GM18498 (cell line): ENCODE data around the gene CACNA1A.

ENCODE experiments used
- ATAC-seq: cut with Tn5 transposase; IDR thresholded peaks from one replicate; pipeline ENCODE4 v1.9.1; 2021; ENCODE audit warnings: mild to moderate bottlenecking, moderate library complexity; ENCODE audit not compliant: unreplicated experiment

Gene CACNA1A

DNA sequence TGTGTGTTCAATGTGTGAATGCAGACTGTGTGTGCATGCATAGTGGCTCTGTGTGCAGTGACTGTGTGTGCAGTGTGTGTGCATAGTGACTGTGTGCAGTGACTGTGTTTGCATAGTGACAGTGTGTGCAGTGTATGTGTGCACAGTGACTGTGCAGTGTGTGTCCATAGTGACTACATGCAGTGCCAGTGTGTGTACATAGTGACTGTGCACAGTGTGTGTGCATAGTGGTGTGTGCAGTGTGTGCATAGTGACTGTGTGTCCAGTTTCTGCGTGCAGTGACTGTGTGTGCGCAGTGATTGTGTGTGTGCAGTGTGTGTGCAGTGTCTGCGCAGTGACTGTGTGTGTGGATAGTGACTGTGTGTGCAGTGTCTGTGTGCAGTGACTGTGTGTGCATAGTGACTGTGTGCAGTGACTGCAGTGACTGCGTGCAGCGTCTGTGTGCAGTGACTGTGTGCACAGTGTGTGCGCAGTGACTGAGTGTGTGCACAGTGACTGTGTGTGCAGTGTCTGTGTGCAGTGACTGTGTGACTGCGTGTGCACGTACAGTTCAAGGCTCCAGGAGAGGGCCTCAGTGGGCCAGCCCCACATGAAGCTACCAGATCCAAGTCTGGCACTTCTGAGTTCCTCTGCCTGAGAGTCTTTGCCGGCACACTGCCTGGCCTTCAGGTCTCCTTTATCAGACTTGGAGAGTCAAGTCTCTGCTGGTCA lies 265.8 kb downstream of the CACNA1A start:
- no peak for ATAC-seq

DNA sequence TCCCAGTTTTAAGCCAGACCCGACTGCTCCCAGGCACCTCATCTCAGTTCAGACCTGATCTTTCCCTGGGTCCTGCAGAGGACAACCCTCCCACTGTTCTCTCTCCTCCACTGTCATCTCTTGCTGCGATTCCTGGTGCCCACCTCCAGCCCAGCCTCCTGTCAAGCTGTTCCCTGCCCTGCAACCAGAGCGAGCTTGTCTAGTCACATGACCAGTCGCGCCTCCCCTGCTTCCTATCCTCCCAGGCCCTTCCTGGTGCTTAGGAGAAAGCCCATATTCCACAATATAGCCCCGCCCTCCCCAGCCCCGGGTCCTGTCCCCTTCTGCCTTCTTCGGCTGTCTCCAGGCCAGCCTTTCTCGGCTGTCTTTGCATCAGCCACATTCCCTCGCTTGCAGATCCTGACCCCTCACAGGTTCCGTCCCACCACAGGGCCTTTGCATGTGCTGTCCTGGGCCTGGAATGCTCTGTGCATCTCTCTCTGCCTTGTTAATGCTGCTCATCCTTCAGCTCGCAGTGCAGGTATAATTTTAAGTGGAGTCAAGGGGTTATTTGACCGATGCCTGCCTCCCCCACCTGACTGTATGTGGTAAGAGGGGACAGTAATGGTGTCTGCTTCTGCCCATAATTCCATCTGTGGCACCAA lies 267.3 kb downstream of the CACNA1A start:
- ATAC-seq, result no peak

DNA sequence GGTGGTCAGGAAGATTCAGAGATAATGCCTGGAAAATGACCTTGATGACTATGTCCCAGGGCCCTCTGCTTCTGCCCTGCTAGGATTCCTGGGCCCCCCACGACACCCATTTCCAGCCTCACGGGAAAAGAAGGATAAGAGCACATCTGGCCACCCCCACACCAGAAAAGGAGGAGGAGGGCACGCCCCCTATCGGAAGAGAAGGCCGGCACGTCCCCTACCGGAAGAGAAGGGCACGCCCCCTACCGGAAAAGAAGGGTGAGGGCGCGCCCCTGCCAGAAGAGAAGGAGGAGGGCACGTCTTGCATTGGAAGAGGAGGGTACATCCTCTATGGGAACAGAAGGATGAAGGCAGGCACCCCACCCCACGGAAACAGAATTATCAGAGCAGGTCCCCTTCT lies 271.8 kb downstream of the CACNA1A start:
- no peak for ATAC-seq

DNA sequence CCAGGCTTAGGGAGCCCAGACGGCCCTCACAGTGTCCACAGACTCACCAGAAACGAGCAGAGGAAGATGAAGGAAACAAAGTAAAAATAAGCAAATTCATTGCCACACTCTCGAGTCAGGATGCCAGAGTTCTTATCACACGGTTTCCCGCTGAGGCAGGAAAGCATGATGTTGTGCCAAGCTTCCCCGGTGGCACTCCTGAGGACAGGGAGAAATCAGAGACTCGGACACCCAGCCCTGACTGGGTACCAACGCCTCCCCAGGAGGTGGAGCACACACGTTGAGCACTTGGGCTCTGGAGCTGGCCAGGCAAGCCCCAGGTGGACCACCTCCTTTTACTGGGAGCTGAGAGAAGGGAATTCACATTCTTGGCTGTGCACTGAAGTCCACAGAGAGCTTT lies 274.6 kb downstream of the CACNA1A start:
- ATAC-seq, result no peak

DNA sequence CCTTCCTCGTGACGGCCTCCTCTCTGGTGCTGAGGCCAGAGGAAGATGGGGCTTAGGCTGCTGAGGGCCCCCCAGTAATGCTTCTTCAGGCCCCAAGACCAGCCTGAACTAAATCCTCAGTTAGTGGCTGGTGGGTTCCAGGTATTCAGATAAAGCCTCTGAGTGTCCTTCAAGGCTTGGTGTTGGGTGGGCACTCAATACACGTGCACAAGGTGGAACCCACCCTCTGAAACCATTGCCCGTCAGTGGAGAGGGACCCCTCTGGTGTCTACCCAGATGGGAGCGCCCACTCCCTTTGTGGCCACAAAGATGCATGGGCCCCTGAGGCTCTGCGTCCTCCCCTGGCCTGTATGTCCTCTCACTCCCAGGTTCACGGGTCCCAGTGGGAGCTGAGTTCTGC lies 277.0 kb downstream of the CACNA1A start:
- no peak for ATAC-seq

DNA sequence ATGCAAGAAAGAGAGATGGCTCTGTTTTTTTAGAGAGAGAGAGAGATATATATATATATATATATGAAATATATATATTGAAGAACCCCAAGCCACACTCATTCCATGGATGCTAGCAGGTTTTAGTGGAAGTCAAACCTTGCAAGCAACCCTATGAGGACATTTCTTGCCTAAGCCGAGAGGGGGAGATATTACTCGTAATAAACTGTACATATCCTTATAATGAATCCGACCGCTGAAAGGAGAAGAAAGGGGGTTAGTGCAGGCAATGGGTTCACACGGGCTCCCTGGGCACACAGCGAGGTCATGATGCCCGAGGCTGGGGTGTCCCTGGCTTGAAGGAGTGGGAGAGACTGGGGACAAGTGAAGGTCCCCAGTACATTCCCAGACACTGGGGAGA lies 277.7 kb downstream of the CACNA1A start:
- ATAC-seq, result no peak

DNA sequence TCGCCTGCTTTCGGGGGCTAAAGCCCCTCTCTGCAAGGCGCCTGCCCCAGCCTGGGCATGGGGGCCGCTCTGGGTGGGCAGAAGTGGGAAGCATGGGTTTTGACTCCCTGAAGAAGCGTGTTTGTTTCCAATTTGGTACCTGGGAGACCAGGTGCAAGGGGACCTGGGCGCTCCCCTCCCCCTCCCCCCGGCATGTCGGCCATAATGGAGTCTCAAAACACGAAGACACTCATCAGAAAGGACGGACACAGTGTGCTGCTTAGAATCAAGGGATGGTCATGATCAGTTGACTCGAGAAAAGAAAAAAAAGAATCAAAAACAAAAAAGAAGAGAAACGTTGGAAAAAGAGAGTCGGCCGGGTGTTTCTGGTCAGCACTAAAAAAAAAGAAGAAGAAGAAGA lies 279.3 kb downstream of the CACNA1A start:
- no peak for ATAC-seq

DNA sequence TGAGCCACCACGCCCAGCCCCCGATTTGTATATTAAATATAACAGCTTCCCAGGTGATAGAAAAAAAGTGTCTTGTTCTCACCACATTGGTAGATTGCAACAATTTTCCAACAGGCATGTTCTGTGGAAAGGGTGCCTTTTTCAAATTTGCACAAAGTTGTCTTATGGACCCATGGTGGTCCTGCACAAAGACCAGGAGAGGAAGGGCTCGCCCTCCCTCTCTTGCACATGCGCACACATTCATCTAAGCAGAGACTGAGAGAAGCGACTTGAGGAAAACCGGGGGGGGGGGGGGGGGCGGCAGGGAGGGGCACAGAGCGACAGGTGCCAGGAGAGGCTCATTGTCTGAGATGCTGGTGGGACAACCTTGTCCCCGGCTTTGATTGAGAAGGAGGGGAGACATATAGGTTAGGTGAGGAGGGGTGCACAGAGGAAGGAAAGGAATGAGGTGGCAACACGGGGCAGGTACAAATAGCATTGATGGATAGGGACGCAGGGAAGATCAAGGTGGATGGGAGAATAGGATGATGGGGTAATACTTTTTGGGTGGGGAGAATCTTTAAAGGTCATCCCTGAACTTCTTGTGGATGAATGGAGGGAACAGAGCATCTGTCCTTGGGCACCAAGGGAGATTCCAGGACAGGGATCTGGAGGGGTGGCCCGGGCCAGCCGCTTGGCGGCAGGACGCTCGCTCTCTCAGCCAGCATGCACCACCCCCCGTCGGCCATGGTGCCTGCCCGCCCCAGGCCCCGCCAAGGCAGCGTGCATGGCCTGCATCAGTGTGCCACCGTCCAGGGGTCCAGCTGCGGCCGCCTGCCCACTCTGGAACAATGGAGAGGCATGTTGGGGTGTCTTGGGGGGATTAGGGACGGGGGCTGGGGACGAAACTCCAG lies 280.1 kb downstream of the CACNA1A start:
- ATAC-seq, result no peak

DNA sequence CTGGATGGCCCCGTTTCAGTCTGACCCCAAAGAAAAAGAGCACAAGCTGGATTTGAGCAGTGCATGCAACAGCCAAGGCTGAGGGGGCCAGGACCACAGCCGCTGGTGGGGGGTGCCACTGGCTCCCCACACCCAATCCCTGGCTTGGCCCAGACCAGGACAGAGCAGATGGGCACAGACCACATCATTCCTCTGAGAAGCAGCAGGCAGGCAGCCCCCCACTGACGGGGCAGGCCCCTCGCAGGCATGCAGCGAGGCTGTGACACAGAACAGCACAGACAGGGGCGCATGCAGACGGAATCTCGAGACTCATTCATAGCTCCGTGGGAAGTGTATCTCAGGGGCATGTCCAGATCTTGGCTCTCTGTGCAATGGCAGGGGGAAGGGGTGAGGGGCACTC lies 281.2 kb downstream of the CACNA1A start:
- ATAC-seq, result no peak

DNA sequence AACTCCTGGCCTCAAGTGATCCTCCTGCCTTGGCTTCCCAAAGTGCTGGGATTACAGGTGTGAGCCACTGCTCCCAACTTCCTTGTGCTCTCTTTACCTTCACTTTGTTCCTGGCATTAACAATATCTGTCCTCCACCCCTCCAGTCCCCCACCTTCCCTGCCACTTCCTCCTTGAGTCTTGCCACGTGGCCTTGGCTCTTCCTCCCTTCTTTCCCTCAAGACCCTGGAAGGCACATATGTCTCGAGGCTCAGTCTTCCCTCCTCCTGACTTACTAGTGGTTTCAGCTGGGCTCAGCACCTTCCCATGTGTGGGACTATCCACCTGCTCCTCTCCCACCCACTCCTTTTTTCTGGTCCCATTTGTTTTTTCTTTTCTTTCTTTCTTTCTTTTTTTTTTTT lies 285.4 kb downstream of the CACNA1A start:
- ATAC-seq, result no peak

DNA sequence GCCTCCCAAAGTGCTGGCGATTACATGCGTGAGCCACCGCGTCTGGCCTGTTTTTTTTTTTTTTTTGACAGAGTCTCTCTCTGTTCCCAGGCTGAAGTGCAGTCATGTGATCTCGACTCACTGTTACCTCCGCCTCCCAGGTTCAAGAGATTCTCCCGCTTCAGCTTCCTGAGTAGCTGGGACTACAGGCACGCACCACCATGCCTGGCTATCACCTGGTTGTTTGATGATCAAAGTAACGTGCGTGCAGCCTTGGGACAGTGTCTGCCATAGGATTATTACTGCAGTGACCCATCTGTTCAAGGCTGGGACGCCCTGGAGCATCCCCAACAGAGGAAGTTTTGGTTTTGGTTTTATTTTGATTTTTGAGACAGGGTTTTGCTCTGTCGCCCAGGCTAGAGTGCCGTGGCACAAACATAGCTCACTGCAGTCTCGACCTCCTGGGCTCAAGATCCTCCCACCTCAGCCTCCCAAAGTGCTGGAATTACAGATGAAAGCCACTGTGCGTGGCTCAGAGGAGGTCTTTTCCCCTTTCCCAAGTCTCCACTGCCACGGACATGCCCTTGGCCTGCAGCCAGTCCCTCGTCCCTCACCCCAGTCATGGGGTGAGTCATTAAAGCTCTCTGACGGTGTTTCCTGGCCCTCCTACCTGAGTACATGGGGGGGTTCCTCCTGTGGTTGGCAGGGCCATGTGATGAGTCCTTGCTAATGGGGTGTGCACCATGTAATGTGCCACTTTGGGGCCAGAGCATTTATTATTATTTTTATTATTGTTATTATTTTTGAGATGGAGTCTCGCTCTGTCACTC lies 290.5 kb downstream of the CACNA1A start:
- ATAC-seq, result no peak

DNA sequence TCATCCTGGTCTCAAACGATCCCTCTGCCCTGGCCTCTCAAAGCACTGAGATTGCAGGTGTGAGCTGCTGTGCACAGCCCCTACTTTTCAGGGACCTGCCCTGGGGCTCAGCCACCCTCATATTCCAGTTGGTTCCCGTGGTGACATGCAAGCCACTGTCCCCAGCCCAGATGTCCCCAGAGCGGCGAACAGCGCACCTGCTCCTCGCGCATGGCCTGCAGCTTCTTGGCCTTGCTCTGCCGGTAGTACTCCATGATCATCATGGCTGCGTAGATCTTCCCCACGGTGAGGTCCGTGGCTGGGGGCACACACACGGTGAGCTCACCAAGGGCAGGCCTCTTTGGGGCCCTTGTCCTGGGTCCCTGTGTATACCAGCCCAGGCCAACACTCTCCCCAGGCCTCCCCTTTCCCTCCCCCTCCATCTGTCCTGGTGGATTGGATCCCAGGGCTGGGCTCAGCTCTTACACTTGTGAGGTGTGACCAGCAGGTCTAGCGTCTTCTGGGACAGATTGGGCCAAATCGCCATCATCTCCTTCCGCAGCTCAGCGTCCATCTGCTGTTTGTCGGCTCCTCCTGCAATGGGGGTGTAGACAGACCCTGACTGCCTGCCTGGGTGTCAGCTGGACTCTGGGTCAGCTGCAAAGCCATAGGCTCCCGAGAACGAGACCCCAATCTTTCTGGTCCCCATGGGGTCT lies 292.1 kb downstream of the CACNA1A start:
- ATAC-seq, result no peak

DNA sequence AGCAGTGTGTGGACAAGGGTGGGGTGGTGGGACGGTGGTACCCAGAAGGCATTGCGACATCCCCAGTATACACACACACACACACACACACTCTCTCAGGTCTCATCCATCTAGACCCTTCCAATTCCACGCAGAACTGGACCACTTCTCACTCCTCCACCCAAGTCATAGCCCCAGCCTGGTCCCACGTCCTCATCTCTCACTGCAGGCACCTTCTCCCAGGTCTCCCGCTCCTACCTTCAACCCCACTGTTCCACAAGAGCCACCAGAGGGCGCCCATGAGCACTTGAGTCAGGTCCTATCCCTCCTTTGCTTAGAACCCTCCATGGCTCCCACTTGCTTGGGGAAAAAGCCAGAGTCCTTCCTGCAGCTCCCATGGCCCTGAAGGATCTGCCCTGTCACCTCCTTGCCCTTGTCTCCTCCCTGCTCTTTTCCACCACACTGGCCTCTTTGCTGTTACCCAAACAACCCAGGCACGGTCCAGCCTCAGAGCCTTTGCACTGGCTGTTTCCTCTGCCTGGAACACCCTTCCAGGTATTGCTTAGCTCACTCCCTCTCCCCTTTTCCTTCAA lies 293.4 kb downstream of the CACNA1A start:
- ATAC-seq, result no peak

DNA sequence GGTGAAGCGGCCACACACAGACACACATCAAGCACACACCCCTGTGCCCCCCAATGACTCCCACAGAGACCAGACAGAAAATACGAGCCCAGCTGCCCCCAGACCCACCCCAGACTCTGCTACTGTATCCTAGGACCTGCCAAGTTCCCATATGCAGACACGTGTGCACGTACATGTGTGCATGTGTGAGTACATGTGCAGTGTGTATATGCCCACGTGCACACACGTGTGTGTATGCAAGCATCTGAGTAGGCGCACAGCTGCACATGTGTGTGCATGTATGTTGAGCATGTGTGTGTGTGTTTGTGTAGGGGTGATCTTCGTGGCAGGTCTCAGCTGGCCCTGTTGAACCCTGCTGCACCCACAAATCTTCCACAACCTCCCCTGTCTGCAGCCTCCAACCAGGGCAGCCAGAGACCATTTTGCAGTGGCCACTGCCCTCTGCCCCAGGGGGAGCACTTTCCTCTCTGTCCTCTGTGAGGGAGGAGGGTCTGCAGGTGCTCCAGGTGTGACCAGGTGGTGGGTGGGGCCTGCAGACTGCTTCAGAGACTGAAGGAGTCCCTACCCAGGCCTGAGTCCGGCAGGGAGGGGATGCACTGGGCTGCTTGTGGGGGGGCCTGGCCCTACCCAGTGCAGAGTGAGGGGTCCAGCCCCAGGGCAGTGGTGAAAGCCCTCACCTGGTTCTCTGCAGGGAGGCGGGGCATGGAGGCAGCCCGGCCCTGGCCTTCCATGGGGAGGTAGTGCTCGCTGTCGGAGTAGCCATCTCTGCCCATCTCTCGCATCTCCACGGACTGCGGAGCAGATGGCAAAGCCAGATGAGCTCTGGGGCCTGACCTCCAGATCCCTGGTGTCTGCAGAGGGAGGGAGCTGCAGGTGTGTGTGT lies 294.6 kb downstream of the CACNA1A start:
- no peak for ATAC-seq

DNA sequence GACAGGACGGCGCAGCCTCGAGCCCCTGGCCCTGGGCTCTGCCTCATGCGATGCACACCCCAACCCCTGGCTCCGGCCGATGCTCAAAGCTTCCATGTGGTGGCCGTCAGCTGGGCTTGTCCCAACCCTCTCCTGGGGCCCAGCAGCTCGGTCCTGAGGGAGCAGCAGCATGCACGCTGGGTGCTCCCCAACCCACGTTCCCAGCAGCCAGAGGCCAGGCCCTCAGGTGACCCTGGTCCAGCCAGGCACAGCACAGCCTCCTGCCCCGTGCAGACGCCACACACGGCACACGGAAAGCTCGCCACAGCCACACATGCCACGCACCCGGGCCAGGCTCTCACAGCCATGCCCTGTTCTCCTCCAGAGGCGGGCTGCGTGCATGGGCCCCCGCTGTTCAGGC lies 295.3 kb downstream of the CACNA1A start:
- no peak for ATAC-seq

DNA sequence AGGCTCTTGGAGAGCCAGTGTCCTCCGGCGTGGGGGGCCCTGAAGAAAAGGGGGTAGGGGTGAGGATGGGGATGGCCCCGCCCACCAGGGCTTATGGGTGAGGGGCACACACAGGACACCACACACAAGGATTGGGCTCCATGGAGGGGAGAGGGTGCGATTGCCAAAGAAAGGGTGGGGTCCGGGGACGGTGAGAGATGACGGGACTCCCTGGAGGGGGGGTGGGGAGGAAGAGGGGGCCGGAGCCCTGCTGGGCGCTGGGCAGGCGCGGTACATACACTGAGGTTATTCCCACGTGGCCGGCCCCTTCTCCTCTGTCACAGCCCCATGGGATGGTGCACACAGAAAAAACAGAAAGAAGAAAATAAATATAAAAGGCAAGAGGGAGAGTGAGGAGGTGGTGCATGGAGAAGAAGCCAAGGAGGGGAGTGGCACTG lies 295.9 kb downstream of the CACNA1A start:
- ATAC-seq, result no peak

DNA sequence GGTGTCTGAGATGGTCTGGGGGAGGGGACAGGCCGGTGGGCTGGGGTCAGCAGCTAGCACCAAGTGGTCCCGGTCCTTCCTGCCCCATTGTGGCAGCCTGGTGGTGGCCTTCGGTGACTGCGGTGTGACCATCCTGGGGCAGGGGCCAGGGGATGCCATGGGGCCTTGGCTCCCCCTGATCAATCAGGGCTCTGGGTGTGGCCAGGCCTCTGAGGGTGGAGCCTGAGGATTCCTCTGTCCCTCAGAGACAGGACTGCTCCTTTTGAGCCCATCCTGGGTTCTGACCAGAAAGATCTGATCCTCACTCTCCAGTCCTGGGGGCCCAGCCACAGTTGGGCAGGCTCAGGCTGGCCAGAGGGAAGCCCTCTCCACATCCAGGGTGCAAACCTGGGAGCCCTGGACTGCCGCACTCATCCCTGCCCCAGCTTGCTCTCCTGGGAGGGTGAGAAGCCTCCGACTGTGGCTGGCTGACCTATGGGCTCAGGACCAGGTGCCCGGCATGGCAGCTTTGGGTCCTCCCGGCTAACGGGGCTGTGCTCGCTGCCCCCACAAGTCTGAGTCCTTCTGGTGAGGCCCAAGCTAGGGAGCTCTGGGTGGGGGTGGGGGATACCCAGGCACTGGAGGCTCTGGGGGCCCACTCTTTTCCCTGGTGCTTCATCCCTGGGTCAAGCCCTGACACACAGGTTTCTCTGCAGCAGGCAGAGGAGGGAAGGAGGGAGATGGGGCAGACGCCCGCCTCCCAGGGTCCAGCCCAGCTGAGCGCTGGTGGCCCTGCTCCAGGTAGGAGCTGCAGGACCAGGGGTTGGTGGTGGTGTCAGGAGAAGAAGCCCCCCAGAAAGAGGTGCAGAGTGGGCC lies 296.6 kb downstream of the CACNA1A start:
- ATAC-seq, result no peak
